ENCODE measurements around the gene MYH3.

Gene MYH3

DNA sequence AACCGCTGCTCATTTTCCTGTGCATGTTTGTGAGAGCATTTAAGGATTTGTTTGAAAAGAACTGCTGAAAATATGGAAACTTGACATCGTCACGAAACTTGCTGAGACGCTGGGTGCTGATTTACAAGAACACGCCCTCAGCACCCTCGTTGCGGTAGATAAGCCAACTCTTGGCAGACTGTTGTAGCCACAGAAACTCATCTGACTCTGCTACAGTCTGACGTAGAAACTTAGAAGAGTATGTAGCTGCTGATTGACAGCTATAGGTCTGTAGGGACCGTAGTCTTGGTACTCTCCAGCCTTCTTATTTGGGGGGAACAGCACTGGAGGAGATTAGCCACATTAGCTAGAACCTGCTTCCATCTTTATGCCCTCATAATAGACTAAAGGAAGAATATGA, 71.6 kb downstream of the MYH3 start:
- no peaks in the 10 kb centered on the region for H3K27me3 Mint-ChIP-seq
- H3K9me3 Mint-ChIP-seq, result no peaks in the 10 kb centered on the region
- no peaks in the 10 kb centered on the region for H3K36me3 Mint-ChIP-seq
- no peak for DNase-seq
- H3K4me3 Mint-ChIP-seq, result no peak overlapping the region
- no peak overlapping the region for H3K27ac Mint-ChIP-seq
- H3K4me1 Mint-ChIP-seq, result no peaks in the 10 kb centered on the region
- CTCF ChIA-PET, result no interaction called here

GRCh38 chr17:10583834-10584233, 73.3 kb downstream of the MYH3 start:
- H3K9me3 Mint-ChIP-seq, result no peaks in the 10 kb centered on the region
- no peaks in the 10 kb centered on the region for H3K27me3 Mint-ChIP-seq
- H3K4me1 Mint-ChIP-seq, result no peaks in the 10 kb centered on the region
- no peak for DNase-seq
- H3K27ac Mint-ChIP-seq, result no peak overlapping the region
- no peak overlapping the region for H3K4me3 Mint-ChIP-seq
- CTCF ChIA-PET, result no interaction called here
- H3K36me3 Mint-ChIP-seq, result no peaks in the 10 kb centered on the region

DNA sequence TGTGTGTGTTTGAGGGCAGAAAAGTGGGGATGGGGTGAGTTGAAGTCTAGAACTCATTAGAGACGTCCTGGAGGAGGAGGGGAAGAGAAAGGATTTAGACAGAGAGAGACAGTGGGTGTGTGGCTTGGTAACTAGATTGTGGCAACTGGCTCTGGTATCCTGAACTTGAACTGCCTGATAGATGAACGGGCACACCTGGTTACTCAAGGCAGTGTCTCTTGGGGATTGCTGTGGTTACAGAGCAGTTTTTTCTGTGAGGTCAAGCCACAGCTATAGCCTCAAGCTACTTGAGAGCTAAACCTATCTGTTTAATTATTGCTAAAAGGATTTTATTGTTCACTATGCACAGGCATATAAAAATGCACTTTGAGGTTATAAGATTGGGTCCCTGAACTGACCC, 77.8 kb downstream of the MYH3 start:
- H3K9me3 Mint-ChIP-seq, result no peaks in the 10 kb centered on the region
- CTCF ChIA-PET, result interaction anchor here (0.5 to 1.2 kb wide), 2 partner anchors 35 to 251 kb away, joined by 3 read pairs; no protein-coding TSS in a partner anchor
- no peak overlapping the region for H3K27ac Mint-ChIP-seq
- no peak for DNase-seq
- H3K4me3 Mint-ChIP-seq, result no peak overlapping the region
- no peaks in the 10 kb centered on the region for H3K4me1 Mint-ChIP-seq
- H3K36me3 Mint-ChIP-seq, result no peaks in the 10 kb centered on the region
- no peaks in the 10 kb centered on the region for H3K27me3 Mint-ChIP-seq
